GM21717 (cell line): ENCODE measurements around the gene NCOA1.
"Not testable (repeated sequence)": the region's sequence is repeated elsewhere in the genome, so short reads cannot be mapped to it uniquely, and the experiment has no call there.

ENCODE experiments used
- ATAC-seq: cut with Tn5 transposase; IDR thresholded peaks from one replicate; pipeline ENCODE4 v1.9.1; 2021; ENCODE audit warnings: mild to moderate bottlenecking, moderate library complexity; ENCODE audit not compliant: unreplicated experiment

The NCOA1 gene

GRCh38 chr2:24532057-24532456 lies 41.0 kb downstream of the NCOA1 start:
- not testable (repeated sequence) for ATAC-seq

GRCh38 chr2:24533574-24533973 lies 42.5 kb downstream of the NCOA1 start:
- ATAC-seq = not testable (repeated sequence)

- no peak for ATAC-seq
Observed at GRCh38 chr2:24538720-24539119, 47.7 kb downstream of the NCOA1 start.

- ATAC-seq = no peak
Observed at GRCh38 chr2:24539258-24539657, 48.2 kb downstream of the NCOA1 start.

GRCh38 chr2:24540011-24540477 lies 49.0 kb downstream of the NCOA1 start:
- ATAC-seq = no peak

- ATAC-seq = no peak
Observed at GRCh38 chr2:24541621-24542020, 50.6 kb downstream of the NCOA1 start.

- no peak for ATAC-seq
Observed at GRCh38 chr2:24542269-24542872, 51.3 kb downstream of the NCOA1 start.

GRCh38 chr2:24543252-24543651 lies 52.2 kb downstream of the NCOA1 start:
- no peak for ATAC-seq

- no peak for ATAC-seq
Observed at GRCh38 chr2:24544456-24545115, 53.5 kb downstream of the NCOA1 start.

- no peak for ATAC-seq
Observed at GRCh38 chr2:24546669-24547068, 55.6 kb downstream of the NCOA1 start.

- no peak for ATAC-seq
Observed at GRCh38 chr2:24548058-24548457, 57.0 kb downstream of the NCOA1 start.

- ATAC-seq = not testable (repeated sequence)
Observed at GRCh38 chr2:24550301-24550700, 59.2 kb downstream of the NCOA1 start.

- ATAC-seq = no peak
Observed at GRCh38 chr2:24551016-24551415, 60.0 kb downstream of the NCOA1 start.

GRCh38 chr2:24552836-24553235 lies 61.8 kb downstream of the NCOA1 start:
- ATAC-seq = no peak

- ATAC-seq = no peak
Observed at GRCh38 chr2:24558781-24559472, 67.9 kb downstream of the NCOA1 start.

- no peak for ATAC-seq
Observed at GRCh38 chr2:24559473-24560113, 68.5 kb downstream of the NCOA1 start.

- ATAC-seq = no peak
Observed at GRCh38 chr2:24565537-24565936, 74.5 kb downstream of the NCOA1 start.

- no peak for ATAC-seq
Observed at GRCh38 chr2:24566209-24566608, 75.2 kb downstream of the NCOA1 start.

GRCh38 chr2:24566630-24567029 lies 75.6 kb downstream of the NCOA1 start:
- ATAC-seq = no peak

- no peak for ATAC-seq
Observed at GRCh38 chr2:24568551-24568950, 77.5 kb downstream of the NCOA1 start.

GRCh38 chr2:24569565-24569964 lies 78.5 kb downstream of the NCOA1 start:
- ATAC-seq = not testable (repeated sequence)

GRCh38 chr2:24570225-24570624 lies 79.2 kb downstream of the NCOA1 start:
- ATAC-seq = no peak
